H1 (cell line): ENCODE results near the gene VMP1. TPM values are rescaled to one million over a fixed set of nuclear protein-coding genes. Genes with fewer than 3 reads are reported as not detected.
A peak's percentile ranks its signal among the peaks of the same experiment; 100 is the strongest.

Experiments
- CTCF ChIA-PET: fragments of 300-600 bp; sonication (Branson Sonifier 250); formaldehyde crosslinking; loops from one replicate; lab custom pipeline; 2021; ENCODE audit not compliant: partially characterized antibody; lab: Charles Lee
- POLR2A ChIA-PET: fragments of 300-600 bp; sonication (Branson Sonifier 250); formaldehyde crosslinking; loops from one replicate; lab custom pipeline; 2021; ENCODE audit warnings: inconsistent platforms; ENCODE audit not compliant: partially characterized antibody; lab: Charles Lee
- DNase-seq, 2 experiments: peaks; one replicate each; pipeline versions ENCODE4 v3.0.0 to v3.0.0-alpha.2; 2010 to 2022; ENCODE audit warnings: low spot score in 2 of 2, low read depth in 1 of 2, mixed read lengths in 1 of 2
- FAIRE-seq: peaks from 2 replicates; lab custom pipeline; 2011; peaks lifted over from hg19 to GRCh38; lab: Jason Lieb, UNC
- H2AFZ ChIP-seq: 2 replicates; pipeline ENCODE4 v1.8.1; 2012; ENCODE audit warnings: low read length, inconsistent platforms
- H2AK5ac ChIP-seq: 2 replicates; pipeline ENCODE4 v1.6.1; 2013; ENCODE audit warnings: low read depth, low read length
- H2BK120ac ChIP-seq: replicated peaks from 2 replicates; pipeline ENCODE3; 2013; ENCODE audit warnings: low read depth, low read length, inconsistent platforms
- H2BK12ac ChIP-seq: 2 replicates; pipeline ENCODE4 v1.6.1; 2013; ENCODE audit warnings: low read depth, low read length
- H2BK15ac ChIP-seq: 2 replicates; pipeline ENCODE4 v1.6.1; 2013; ENCODE audit warnings: low read length
- H2BK20ac ChIP-seq: 2 replicates; pipeline ENCODE4 v1.6.1; 2013; ENCODE audit warnings: low read length
- H2BK5ac ChIP-seq: 2 replicates; pipeline ENCODE4 v1.6.1; 2013; ENCODE audit warnings: low read depth, low read length
- H3K14ac ChIP-seq: 2 replicates; pipeline ENCODE4 v1.6.1; 2013; ENCODE audit warnings: inconsistent platforms; ENCODE audit not compliant: insufficient read length
- H3K18ac ChIP-seq: 2 replicates; pipeline ENCODE4 v1.6.1; 2013; ENCODE audit warnings: low read length; ENCODE audit errors: extremely low read depth
- H3K23ac ChIP-seq: 2 replicates; pipeline ENCODE4 v1.6.1; 2013; ENCODE audit warnings: inconsistent platforms; ENCODE audit not compliant: insufficient read length
- H3K23me2 ChIP-seq: 2 replicates; pipeline ENCODE4 v1.6.1; 2013; ENCODE audit warnings: low read depth, low read length
- H3K27ac ChIP-seq: 2 replicates; pipeline ENCODE4 v1.6.1; 2011; ENCODE audit warnings: low read depth, low read length, inconsistent platforms
- H3K27me3 ChIP-seq, 4 experiments: replicated peaks in 1 of 4; 1 replicate in 1 of 4; 2 replicates in 3 of 4; pipeline versions ENCODE4 v1.6.1 to v1.8.1; 2011 to 2013; ENCODE audit warnings: low read length in 3 of 4, mild to moderate bottlenecking in 3 of 4, inconsistent platforms in 2 of 4, mixed read lengths in 2 of 4, moderate library complexity in 1 of 4; ENCODE audit not compliant: control insufficient read depth in 3 of 4, insufficient read depth in 3 of 4; ENCODE audit errors: extremely low read depth in 1 of 4
- H3K36me3 ChIP-seq, 4 experiments: 2 replicates each; pipeline versions ENCODE4 v1.6.1 to v1.8.1; 2011 to 2013; ENCODE audit warnings: mild to moderate bottlenecking in 4 of 4, low read length in 3 of 4, moderate library complexity in 2 of 4, control low read depth in 1 of 4, inconsistent platforms in 1 of 4; ENCODE audit not compliant: insufficient read depth in 4 of 4, control insufficient read depth in 2 of 4
- H3K4ac ChIP-seq: replicated peaks from 2 replicates; pipeline ENCODE3; 2013; ENCODE audit warnings: low read length, low read depth, mixed read lengths, inconsistent platforms; ENCODE audit not compliant: insufficient read length
- H3K4me1 ChIP-seq, 4 experiments: replicated peaks in 1 of 4; 1 replicate in 1 of 4; 2 replicates in 3 of 4; pipeline versions ENCODE4 v1.6.1 to v1.8.1; 2011 to 2013; ENCODE audit warnings: low read length in 3 of 4, inconsistent platforms in 2 of 4, mixed read lengths in 1 of 4; ENCODE audit not compliant: insufficient read depth in 4 of 4, control insufficient read depth in 3 of 4
- H3K4me2 ChIP-seq, 2 experiments: 2 replicates each; pipeline versions ENCODE4 v1.6.1 to v1.8.1; 2011 to 2013; ENCODE audit warnings: low read depth in 2 of 2, low read length in 2 of 2, control low read depth in 1 of 2, inconsistent platforms in 1 of 2, mild to moderate bottlenecking in 1 of 2; ENCODE audit not compliant: insufficient read depth in 1 of 2
- H3K4me3 ChIP-seq, 4 experiments: fragments of 200-600, 300-600 bp in 1 of 4; sonication (generic), shearing (Covaris generic), sonication (Bioruptor Twin) in 1 of 4; 2 replicates each; pipeline versions ENCODE4 v1.5.1 to v1.8.1; 2011 to 2016; ENCODE audit warnings: low read length in 4 of 4, low read depth in 3 of 4, control low read depth in 2 of 4, inconsistent platforms in 2 of 4, mild to moderate bottlenecking in 2 of 4, mixed read lengths in 1 of 4, moderate library complexity in 1 of 4; ENCODE audit not compliant: insufficient read depth in 2 of 4; ENCODE audit errors: extremely low read depth in 1 of 4
- H3K56ac ChIP-seq: replicated peaks from 2 replicates; pipeline ENCODE3; 2013; ENCODE audit warnings: low read depth, mild to moderate bottlenecking, mixed read lengths, low read length, inconsistent platforms; ENCODE audit not compliant: insufficient read length
- H3K79me1 ChIP-seq: 2 replicates; pipeline ENCODE4 v1.6.1; 2013; ENCODE audit warnings: low read depth, low read length, control low read depth
- H3K79me2 ChIP-seq, 2 experiments: 2 replicates each; pipeline versions ENCODE4 v1.6.1 to v1.8.1; 2012 to 2013; ENCODE audit warnings: low read length in 2 of 2, mild to moderate bottlenecking in 2 of 2, inconsistent platforms in 1 of 2; ENCODE audit not compliant: insufficient read depth in 2 of 2, control insufficient read depth in 1 of 2
- H3K9ac ChIP-seq, 4 experiments: replicated peaks in 1 of 4; 1 replicate in 1 of 4; 2 replicates in 3 of 4; pipeline versions ENCODE4 v1.6.1 to v1.8.1; 2011 to 2013; ENCODE audit warnings: low read depth in 3 of 4, low read length in 3 of 4, control low read depth in 2 of 4, mild to moderate bottlenecking in 2 of 4, moderate library complexity in 2 of 4, inconsistent platforms in 1 of 4; ENCODE audit errors: extremely low read depth in 1 of 4
- H3K9me3 ChIP-seq, 2 experiments: 2 replicates each; pipeline versions ENCODE4 v1.6.1 to v1.8.1; 2012 to 2013; ENCODE audit warnings: mild to moderate bottlenecking in 2 of 2, moderate library complexity in 2 of 2, control low read depth in 1 of 2, inconsistent platforms in 1 of 2, low read depth in 1 of 2, low read length in 1 of 2, mixed read lengths in 1 of 2; ENCODE audit not compliant: insufficient read depth in 2 of 2
- H4K20me1 ChIP-seq, 2 experiments: replicated peaks in 1 of 2; 2 replicates each; pipeline versions ENCODE3 to v1.8.1; 2011 to 2013; ENCODE audit warnings: inconsistent platforms in 2 of 2, low read length in 2 of 2, mild to moderate bottlenecking in 1 of 2; ENCODE audit not compliant: insufficient read depth in 2 of 2, control insufficient read depth in 1 of 2
- H4K5ac ChIP-seq: 2 replicates; pipeline ENCODE4 v1.6.1; 2013; ENCODE audit warnings: low read length, low read depth, mixed read lengths, inconsistent platforms; ENCODE audit not compliant: insufficient read length
- H4K8ac ChIP-seq: 2 replicates; pipeline ENCODE4 v1.8.0; 2013; ENCODE audit warnings: mild to moderate bottlenecking, moderate library complexity, low read length, inconsistent platforms; ENCODE audit not compliant: insufficient read depth; ENCODE audit errors: extremely low read depth
- H4K91ac ChIP-seq: replicated peaks from 2 replicates; pipeline ENCODE3; 2013; ENCODE audit warnings: low read length, mixed read lengths, inconsistent platforms; ENCODE audit not compliant: insufficient read length
- ASH2L ChIP-seq: fragments of 200-600, 300-600 bp; sonication (generic); IDR thresholded peaks from one replicate; pipeline ENCODE4 v1.7.1; 2017; ENCODE audit warnings: low read length
- CEBPB ChIP-seq: IDR thresholded peaks from 2 replicates; pipeline ENCODE4 v1.6.1; 2012; ENCODE audit warnings: low read depth, low read length
- CHD2 ChIP-seq: IDR thresholded peaks from 2 replicates; pipeline ENCODE4 v1.6.1; 2012; ENCODE audit warnings: low read length, improper control_type of control experiment
- CTBP2 ChIP-seq: IDR thresholded peaks from 2 replicates; pipeline ENCODE4 v1.7.0; 2011; ENCODE audit warnings: borderline replicate concordance, mild to moderate bottlenecking, moderate library complexity, mixed read lengths, low read length; ENCODE audit not compliant: insufficient read depth, insufficient read length
- FOSL1 ChIP-seq: IDR thresholded peaks from 2 replicates; pipeline ENCODE4 v1.6.1; 2011; ENCODE audit warnings: mild to moderate bottlenecking, low read depth, low read length, moderate library complexity; ENCODE audit not compliant: insufficient read depth
- HDAC2 ChIP-seq, 2 experiments: fragments of 300-600 bp in 1 of 2; sonication (generic) in 1 of 2; IDR thresholded peaks; 2 replicates each; pipeline ENCODE4 v1.6.1; 2011 to 2012; ENCODE audit warnings: low read depth in 2 of 2, low read length in 2 of 2, mild to moderate bottlenecking in 2 of 2, moderate library complexity in 2 of 2, borderline replicate concordance in 1 of 2, inconsistent platforms in 1 of 2
- MAX ChIP-seq: IDR thresholded peaks from 2 replicates; pipeline ENCODE4 v1.6.1; 2012; ENCODE audit warnings: inconsistent platforms
- NANOG ChIP-seq: IDR thresholded peaks from 2 replicates; pipeline ENCODE4 v1.6.1; 2011; ENCODE audit warnings: low read length, low read depth, mild to moderate bottlenecking, inconsistent platforms; ENCODE audit not compliant: insufficient read depth, poor library complexity, severe bottlenecking
- POLR2A ChIP-seq, 2 experiments: IDR thresholded peaks; 1 replicate in 1 of 2; 2 replicates in 1 of 2; pipeline ENCODE4 v1.6.1; 2011; ENCODE audit warnings: low read depth in 2 of 2, low read length in 2 of 2, mild to moderate bottlenecking in 2 of 2; ENCODE audit errors: control extremely low read depth in 1 of 2
- POU5F1 ChIP-seq: IDR thresholded peaks from 2 replicates; pipeline ENCODE4 v1.6.1; 2011; ENCODE audit warnings: low read depth, mild to moderate bottlenecking, low read length, moderate library complexity
- RBBP5 ChIP-seq: IDR thresholded peaks from 2 replicates; pipeline ENCODE4 v1.7.1; 2012; ENCODE audit warnings: low read depth, mild to moderate bottlenecking, inconsistent platforms, low read length, moderate library complexity, borderline replicate concordance
- USF2 ChIP-seq: IDR thresholded peaks from 2 replicates; pipeline ENCODE4 v1.6.1; 2011; ENCODE audit warnings: low read length, improper control_type of control experiment
- WGBS, 2 experiments: shearing (Covaris generic) in 1 of 2; methylation state at CpG; one replicate each; pipeline versions ENCODE4 v1.1.6 to v1.1.7; 2013 to 2015; ENCODE audit warnings: low lambda C conversion rate in 2 of 2, mixed read lengths in 2 of 2, inconsistent platforms in 1 of 2, low coverage in 1 of 2, missing lambda C conversion rate in 1 of 2; ENCODE audit not compliant: insufficient replicate concordance in 2 of 2, insufficient coverage in 1 of 2, insufficient read length in 1 of 2; ENCODE audit errors: extremely low coverage in 1 of 2, missing lambda C conversion rate in 1 of 2; 5-methylcytosine and 5-hydroxymethylcytosine counted together
- polyA plus RNA-seq, 7 experiments: library from polyadenylated mRNA; depleted of rRNA in 3 of 7; stranded (reverse) in 5 of 7; unstranded in 2 of 7; fragments of >200 nt in 5 of 7; fragments of 200-250 nt in 2 of 7; gene quantifications; 1 replicate in 5 of 7; 2 replicates in 1 of 7; 4 replicates in 1 of 7; pipeline versions ENCODE4 v1.2.1 to v1.2.3, GENCODE V29; 2011 to 2013; ENCODE audit warnings: missing spikeins in 2 of 7, mixed read lengths in 2 of 7
- total RNA-seq: library from RNA; stranded (reverse); fragmentation: NEBNext Ultra II Directional; extraction: Animal tissue kit (Norgen Biotek cat#: 25700); gene quantifications from 2 replicates; pipeline ENCODE4 v1.2.1, GENCODE V29; 2021

VMP1 gene
- total and polyA plus RNA-seq, 2 of the 8 experiments (the other 6 are each of a cell fraction or from before 2014, with no cell fraction given) = 45.0 to 92.7 TPM

GRCh38 chr17:59696682-59697277 lies 10.7 kb upstream of the VMP1 start:
- H3K27ac ChIP-seq = no peak overlapping the region
- no peak overlapping the region for H2AK5ac ChIP-seq
- no peak overlapping the region for H3K18ac ChIP-seq
- no peaks in the 10 kb centered on the region for H3K27me3 ChIP-seq
- H3K4me1 ChIP-seq = peaks cover 0 to 3% (median 0%) of the 10 kb centered on the region in 4 experiments; a peak in 2 of 7 replicates
- H2BK5ac ChIP-seq = no peak overlapping the region
- H2BK15ac ChIP-seq = no peak overlapping the region
- no peak overlapping the region for H3K4ac ChIP-seq
- no peak overlapping the region; a peak in 1 of 7 replicates for H3K9ac ChIP-seq
- H3K14ac ChIP-seq = no peak overlapping the region
- H4K5ac ChIP-seq = no peak overlapping the region
- H3K9me3 ChIP-seq = no peaks in the 10 kb centered on the region
- H2BK12ac ChIP-seq = no peak overlapping the region
- no peak overlapping the region for H2BK120ac ChIP-seq
- CTCF ChIA-PET = no interaction called here
- H4K91ac ChIP-seq = no peak overlapping the region
- no peak overlapping the region for H3K4me3 ChIP-seq
- FAIRE-seq (no peak), DNase-seq (no peak)
- H3K36me3 ChIP-seq = peaks cover 16 to 82% (median 53%) of the 10 kb centered on the region in 4 experiments
- H3K56ac ChIP-seq = no peak overlapping the region
- peaks cover 15 to 74% of the 10 kb centered on the region in 2 experiments for H3K79me2 ChIP-seq
- 86% methylated on average over 2 of the region's 2 CpGs; no CpG with 5 or more reads in 1 of the 2 experiments for WGBS, 2 experiments
- no peak overlapping the region for H2AFZ ChIP-seq
- no peaks in the 10 kb centered on the region for H3K23me2 ChIP-seq
- H3K4me2 ChIP-seq = no peak overlapping the region
- H3K79me1 ChIP-seq = peaks cover 6% of the 10 kb centered on the region; the same call in 1 of the 2 replicates
- POLR2A ChIA-PET = interaction anchor here (0.8 to 1.9 kb wide), 5 partner anchors 9 to 27 kb away, joined by 3 to 10 read pairs (median 3); partner anchors contain the start of genes PTRH2 and VMP1
- no peak overlapping the region for H4K8ac ChIP-seq
- no peak overlapping the region for H2BK20ac ChIP-seq
- H3K23ac ChIP-seq = no peak overlapping the region
- peaks cover 21 to 33% of the 10 kb centered on the region in 2 experiments for H4K20me1 ChIP-seq
- TF ChIP-seq CHD2 = no peak
- TF ChIP-seq CEBPB = no peak
- peak; percentile 35 to 57 for TF ChIP-seq POLR2A (IDR thresholded peaks at IDR 0.05; ENCODE audit: control extremely low read depth in 1 of 2, low read depth in 2 of 2, low read length in 2 of 2)
- TF ChIP-seq MAX = no peak
- no peak for TF ChIP-seq FOSL1
- no peak for TF ChIP-seq USF2
- TF ChIP-seq POU5F1 = no peak
- no peak for TF ChIP-seq HDAC2 (IDR thresholded peaks at IDR 0.05; ENCODE audit: borderline replicate concordance in 1 of 2, low read depth in 2 of 2, low read length in 2 of 2)
- TF ChIP-seq ASH2L = no peak
- no peak for TF ChIP-seq NANOG
- no peak for TF ChIP-seq CTBP2
- TF ChIP-seq RBBP5 = no peak
